Stimulated activated CD4-positive, alpha-beta T cell treated with anti-CD3 and anti-CD28 coated beads, TNF-alpha, amount 100 ng/mL, for 48 hours (primary cell): ENCODE data around the gene ZNF853.

Experiments
- DNase-seq, 3 donors: peaks; one replicate each; pipeline ENCODE4 v3.0.0-alpha.2; 2020; ENCODE audit warnings: low read depth in 3 of 3

The ZNF853 gene

GRCh38 chr7:6636741-6637543, 21.5 kb downstream of the ZNF853 start, which contains the start of gene ZNF316:
Gene ZNF316, plus strand, starts transcription at chr7:6637318. Its CDS starts 5,092 bp downstream, at chr7:6642410.
- peak in 2 of 3 donors; percentile 39 to 55 for DNase-seq

GRCh38 chr7:6637544-6638229, 22.3 kb downstream of the ZNF853 start:
- DNase-seq = peak; percentile 10 to 43 (median 21)

GRCh38 chr7:6639032-6639431, 23.6 kb downstream of the ZNF853 start:
- DNase-seq = no peak

DNA sequence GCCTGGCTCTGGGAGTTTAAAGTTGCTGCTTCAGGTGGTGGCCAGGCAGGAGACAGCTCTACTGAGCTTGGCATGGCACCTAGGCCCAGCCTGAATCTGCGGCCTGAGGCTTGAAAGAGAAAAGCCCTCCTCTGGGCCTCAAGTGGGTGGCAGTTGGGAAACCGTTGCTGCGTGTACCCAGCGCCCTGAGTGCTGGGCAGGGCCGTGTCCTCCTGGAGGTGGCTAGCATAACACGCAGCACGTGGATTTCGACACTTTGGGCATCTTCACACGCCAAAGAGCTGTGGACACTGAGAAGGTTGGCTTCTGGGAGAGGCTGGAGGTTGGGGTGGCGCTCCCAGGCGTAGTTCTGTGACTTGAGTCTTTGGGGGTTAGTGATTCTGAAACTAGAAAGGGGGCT, 24.2 kb downstream of the ZNF853 start:
- no peak for DNase-seq

DNA sequence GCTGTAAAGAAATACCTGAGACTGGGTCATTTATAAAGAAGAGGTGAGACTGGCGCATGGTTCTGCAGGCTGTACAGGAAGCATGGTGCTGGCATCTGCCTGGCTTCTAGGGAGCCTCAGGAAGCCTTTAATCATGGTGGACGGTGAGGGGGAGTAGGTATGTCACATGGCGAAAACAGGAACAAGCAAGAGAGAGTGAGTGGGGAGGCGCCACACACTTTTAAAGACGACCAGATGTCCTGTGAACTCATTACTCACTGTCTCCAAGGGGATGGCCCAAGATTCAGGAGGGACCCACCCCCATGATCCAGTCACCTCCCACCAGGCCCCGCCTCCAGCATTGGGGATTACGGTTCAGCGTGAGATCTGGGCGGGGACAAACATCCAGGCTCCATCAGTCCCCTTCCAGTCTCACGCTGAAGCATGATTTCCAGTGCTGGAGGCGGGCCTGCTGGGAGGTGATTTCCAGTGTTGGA, 24.9 kb downstream of the ZNF853 start:
- DNase-seq = peak in 1 of 3 donors; percentile 46

DNA sequence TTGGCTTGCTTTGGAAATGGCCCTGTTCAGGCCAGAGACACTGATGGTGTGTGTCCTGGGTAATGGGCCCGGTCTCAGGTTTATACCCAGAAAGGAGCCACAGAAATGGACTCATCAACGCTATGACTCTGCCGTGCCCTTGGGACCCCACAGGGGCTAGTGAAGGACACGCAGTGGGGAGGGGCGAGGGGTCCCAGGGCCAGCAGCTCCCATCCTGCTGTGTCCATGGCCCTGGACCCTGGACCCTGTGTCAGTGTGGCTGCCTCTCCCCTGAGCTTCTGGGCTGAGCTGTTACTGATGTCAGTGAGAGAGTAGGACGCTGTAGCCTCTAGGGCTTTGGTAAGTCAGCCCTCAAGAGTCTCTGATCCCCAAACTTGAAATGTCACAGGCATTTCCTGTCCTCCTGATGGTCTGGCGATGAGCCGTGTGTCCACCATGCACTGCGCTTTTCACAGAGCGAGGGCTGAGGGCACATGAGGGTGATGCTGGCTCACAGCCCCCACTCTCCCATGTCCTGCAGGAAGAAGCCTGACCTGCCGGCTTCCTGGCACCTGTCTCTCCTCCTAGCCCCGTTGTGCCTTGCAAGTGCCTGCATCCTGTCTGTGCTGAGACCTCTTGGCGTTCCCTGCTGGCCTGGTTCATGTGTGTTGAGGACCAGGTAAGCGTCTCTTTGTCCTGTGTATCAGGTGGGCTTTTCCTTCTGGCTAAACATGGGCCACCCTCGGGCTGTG, 26.1 kb downstream of the ZNF853 start:
- no peak for DNase-seq

DNA sequence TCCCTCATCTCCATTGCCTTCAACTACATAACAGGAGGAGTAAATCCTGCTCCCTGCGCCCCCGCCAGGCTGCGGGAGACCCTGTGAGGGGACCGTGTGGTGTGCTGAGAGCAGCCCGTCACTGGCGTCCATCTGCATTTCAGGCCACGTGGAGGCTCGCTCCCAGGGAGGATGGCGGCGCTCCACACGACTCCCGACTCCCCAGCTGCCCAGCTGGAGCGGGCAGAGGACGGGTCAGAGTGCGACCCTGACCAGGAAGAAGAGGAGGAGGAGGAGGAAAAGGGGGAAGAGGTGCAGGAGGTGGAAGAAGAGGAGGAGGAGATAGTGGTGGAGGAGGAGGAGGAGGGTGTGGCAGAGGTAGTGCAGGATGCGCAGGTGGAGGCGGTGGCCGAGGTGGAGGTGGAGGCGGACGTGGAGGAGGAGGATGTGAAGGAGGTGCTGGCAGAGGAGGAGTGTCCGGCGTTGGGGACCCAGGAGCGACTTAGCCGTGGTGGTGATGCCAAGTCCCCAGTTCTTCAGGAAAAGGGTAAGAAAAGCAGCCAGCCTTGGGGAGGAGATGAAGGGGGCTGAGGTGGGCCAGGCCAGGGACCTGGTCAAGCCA, 26.9 kb downstream of the ZNF853 start:
- DNase-seq = no peak

DNA sequence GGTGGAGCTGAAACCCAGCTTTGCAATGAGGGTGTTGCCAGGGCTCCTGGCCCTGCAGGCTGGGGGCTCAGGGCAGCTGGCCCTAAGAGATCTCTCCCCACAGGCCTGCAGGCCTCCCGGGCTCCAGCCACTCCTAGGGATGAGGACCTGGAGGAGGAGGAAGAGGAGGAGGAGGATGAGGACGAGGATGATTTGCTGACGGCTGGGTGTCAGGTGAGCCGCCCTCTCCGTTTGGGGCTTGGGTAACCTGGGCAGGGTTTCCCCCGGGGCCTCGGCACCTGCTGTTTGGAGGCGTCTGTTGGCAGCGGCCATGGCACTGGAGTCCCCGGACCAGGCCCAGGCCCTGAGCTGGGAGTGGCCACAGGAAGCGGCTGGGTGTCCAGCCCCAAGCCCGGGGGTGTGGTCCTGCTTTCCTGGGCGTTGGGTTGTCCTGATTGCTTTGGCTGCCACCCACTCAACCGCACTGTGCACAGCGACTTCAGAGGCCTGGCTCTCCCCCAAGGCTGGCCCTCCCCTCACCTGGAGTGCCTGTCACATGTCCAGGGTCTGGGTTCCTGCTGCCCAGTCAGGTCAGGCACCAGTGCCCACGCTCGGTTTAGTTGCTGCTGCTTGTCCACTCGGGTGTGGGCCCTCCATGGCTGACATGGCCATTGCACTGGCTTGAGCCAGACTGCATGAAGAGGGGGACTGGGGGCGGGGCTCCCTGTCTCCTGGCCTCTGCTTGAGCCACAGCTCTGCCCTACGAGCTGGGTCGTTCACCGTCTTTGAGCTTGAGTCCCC, 27.6 kb downstream of the ZNF853 start:
- DNase-seq = no peak

DNA sequence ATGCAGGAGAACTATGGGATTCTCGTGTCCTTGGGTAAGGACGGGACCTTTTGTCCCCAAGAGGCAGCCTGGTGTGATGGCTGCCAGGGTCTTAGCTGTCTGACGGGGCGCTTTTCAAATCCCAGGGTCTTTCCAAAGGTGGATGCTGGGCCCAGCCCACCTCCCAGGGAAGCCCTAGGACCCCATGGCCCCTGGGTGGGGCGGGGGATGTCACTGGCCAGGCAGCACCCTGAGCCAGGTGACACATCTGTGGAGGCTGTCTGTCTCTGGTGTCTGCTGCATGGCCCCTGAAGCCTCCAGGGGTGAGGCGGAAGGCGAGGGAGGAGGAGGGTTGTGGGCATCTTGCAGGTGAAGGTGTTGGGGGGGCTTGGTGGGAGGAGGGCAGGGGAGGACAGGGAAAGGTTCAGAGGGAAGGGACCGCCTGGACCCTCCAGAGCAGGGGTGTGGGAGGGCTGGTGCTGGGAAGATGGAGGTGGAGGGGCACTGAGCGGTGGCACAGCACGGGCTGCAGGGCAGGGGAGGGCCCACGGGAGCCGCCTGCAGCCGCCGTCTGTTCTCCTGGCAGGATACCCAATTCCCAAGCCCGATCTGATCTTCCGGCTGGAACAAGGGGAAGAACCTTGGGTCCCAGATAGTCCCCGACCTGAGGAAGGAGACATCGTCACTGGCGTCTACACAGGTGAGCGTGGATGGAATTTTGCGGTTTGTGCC, 28.7 kb downstream of the ZNF853 start:
- no peak for DNase-seq

DNA sequence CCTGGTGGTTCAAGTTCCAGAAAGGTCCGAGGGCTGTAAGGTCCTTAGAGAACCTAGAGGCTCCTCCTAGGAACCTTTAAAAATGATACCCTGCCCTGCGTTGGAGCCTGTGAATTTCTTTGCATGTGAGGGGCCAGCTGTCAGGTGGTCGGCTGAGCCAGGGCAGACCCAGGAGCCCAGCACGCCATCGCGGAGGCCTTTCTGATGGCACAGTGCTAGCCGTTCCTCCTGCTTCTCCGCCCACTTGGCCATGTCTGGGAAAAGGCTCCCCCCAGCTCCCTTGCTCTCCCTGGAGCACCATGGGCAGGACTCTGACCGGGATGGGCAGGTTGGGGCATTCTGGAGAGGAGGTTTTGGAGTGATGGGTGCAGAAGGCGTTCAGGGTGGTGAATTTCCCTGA, 29.3 kb downstream of the ZNF853 start:
- DNase-seq = no peak

- DNase-seq = no peak
These were observed 31.1 kb downstream of the ZNF853 start for GRCh38 chr7:6646465-6646864.

DNA sequence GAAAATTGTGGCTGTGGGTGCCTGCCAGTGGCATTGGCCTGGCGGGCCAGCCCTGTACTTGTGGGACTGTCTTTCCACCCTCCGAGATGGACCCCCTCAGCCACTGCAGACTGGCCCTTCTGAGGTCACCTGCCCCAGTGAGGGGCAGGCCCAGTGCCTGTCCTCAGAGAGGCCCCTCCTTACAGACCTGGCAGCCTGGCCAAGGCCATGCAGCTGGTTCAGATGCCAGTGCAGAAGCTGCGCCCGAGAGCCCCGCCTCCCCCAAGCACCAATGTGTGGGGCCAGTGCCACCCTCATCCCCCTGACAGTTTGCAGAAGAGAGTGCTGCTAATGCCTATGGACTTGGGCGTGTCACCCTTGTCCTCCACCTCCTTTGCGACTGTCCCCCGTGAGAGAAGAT, 31.7 kb downstream of the ZNF853 start:
- DNase-seq = no peak

DNA sequence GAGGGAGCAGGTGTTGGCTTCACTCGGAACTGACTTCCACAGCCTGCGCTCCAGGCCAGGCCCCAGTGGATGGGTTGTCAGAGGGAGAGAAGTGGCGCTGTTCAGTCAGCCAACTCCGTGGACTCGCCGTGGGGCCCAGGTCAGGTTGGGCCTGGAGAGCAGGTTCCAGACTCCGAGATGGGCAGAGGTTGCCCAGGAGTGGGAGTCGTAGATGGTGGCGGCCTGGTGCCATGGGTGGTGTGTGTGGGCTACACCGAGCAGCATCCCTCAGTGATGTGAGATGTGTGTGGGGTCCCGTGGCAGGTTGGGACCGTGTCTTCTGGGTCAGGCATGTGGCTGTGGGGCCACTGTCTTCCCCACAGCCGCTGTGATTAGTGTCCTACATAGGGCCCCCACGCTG, 32.1 kb downstream of the ZNF853 start:
- DNase-seq = no peak

DNA sequence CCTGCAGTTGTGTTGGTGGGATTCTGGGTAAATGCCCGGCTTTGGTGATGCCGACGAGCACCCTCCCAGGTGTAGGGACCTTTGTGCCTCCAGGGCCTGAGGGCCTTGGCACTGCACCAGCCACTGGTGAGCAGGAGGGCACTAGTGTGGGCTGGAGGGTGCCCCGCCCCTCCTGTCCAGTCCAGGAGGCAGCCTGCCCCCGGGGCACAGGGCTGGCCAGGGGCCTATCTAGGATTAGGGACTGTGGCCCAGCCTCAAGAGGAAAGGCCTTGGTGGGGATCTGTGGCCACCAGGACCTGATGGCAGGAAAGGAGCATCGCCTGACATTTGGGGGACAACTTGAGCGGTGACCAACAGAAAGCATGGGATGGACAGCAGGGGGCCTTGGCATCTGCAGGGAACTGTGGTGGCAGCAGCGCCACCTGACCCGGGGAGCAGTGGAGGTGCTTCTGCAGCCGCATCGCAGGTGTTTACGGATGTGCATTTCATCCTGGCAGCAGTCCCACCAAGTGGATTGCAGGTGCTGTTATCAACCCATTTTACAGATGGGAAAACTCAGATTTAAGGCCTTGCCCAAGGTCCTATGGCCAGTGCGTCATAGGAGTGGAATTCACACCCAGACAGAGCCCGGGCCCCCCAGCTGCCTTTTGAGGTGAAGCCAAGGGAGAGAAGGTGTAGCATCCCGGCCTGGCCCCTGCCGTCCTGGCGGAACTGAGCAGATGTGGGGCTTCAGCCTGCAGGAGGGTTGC, 32.8 kb downstream of the ZNF853 start:
- DNase-seq = no peak

- no peak for DNase-seq
These were observed 33.4 kb downstream of the ZNF853 start for GRCh38 chr7:6648815-6649104.

GRCh38 chr7:6649241-6649961, 34.0 kb downstream of the ZNF853 start:
- DNase-seq = no peak

DNA sequence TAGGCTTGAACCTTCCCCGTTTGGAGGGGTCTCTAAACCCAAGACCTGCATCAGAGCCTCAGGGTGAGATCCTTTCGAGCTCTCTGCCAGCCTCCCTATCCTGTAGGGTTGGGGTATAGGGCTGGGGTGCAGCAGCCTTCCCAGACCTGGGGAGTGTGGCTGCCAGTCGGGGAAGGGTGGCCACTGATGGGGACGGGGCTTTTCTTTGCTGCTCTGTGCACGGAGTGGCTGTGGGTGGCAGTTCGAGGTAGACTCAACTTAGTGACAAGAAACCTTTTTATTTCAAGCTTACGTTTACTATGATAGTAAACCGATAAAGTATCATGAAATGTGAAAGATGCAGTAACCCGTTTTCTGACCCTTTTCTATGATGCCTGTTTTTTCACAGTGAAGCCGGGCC, 34.7 kb downstream of the ZNF853 start:
- DNase-seq = no peak

GRCh38 chr7:6650521-6651011, 35.2 kb downstream of the ZNF853 start:
- no peak for DNase-seq

DNA sequence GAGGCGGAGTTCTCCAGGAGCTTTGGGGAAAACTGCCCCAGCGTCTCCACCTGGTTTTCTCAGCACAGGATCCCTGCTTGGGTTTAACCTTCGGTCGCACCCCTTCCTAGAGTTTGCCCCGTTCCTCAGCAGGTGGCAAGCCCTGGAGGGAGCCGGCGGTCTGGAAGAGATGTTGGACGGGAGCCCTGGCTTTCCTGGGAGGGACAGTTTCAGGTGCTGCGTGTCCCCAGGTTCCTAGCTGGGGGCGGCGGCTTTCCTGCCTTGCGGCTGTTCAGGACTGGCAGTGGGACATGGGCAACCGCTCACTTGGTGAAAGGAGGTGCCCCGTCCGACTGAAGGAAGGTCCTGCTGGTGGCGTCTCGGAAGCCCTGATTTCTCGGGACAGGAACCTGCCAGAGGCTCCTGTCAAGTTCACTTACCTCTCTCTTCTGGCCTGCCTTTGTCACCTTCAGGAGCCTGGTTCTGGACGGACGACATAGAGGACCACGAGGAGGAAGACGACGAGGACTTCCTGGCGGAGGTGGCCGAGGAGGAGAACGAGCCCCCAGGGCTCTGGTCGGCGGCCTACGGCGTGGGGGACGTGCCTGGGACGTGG, 36.5 kb downstream of the ZNF853 start:
- DNase-seq = no peak
